ENCODE measurements around the gene SSNA1. TPM values are rescaled to one million over a fixed set of nuclear protein-coding genes. Genes with fewer than 3 reads are reported as not detected.

Gene SSNA1
- total RNA-seq, 1 donor from 2014 or later: 52.7 TPM

- H3K27me3 ChIP-seq (ENCODE audit: insufficient read depth, low read length): peaks cover 47% of the 10 kb centered on the region
- no peak overlapping the region for H3K9ac ChIP-seq (ENCODE audit: low read length)
- H3K4me3 Mint-ChIP-seq (ENCODE audit: unreplicated experiment): no peak overlapping the region
- peaks cover 43% of the 10 kb centered on the region for H3K27me3 Mint-ChIP-seq (ENCODE audit: low read depth, unreplicated experiment)
- no peaks in the 10 kb centered on the region for H3K9me3 ChIP-seq (ENCODE audit: insufficient read depth, low read depth, low read length)
- peaks cover 4% of the 10 kb centered on the region for H3K4me1 ChIP-seq (ENCODE audit: insufficient read depth, low read length)
- TF ChIP-seq, protein P1, sequence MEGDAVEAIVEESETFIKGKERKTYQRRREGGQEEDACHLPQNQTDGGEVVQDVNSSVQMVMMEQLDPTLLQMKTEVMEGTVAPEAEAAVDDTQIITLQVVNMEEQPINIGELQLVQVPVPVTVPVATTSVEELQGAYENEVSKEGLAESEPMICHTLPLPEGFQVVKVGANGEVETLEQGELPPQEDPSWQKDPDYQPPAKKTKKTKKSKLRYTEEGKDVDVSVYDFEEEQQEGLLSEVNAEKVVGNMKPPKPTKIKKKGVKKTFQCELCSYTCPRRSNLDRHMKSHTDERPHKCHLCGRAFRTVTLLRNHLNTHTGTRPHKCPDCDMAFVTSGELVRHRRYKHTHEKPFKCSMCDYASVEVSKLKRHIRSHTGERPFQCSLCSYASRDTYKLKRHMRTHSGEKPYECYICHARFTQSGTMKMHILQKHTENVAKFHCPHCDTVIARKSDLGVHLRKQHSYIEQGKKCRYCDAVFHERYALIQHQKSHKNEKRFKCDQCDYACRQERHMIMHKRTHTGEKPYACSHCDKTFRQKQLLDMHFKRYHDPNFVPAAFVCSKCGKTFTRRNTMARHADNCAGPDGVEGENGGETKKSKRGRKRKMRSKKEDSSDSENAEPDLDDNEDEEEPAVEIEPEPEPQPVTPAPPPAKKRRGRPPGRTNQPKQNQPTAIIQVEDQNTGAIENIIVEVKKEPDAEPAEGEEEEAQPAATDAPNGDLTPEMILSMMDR (IDR thresholded peaks at IDR 0.05; ENCODE audit: insufficient read depth, low read depth, low read length): no peak
- TF ChIP-seq EZH2 (IDR thresholded peaks at IDR 0.05; ENCODE audit: insufficient read depth, low read length): no peak
- no peaks in the 10 kb centered on the region for H3K36me3 Mint-ChIP-seq (ENCODE audit: low read depth, unreplicated experiment)
- no peak overlapping the region for H2AFZ ChIP-seq (ENCODE audit: low read depth, low read length)
- H3K27ac Mint-ChIP-seq (ENCODE audit: unreplicated experiment): no peak overlapping the region
- no peaks in the 10 kb centered on the region for H3K4me1 Mint-ChIP-seq (ENCODE audit: low read depth, unreplicated experiment)
- H3K9me3 Mint-ChIP-seq (ENCODE audit: unreplicated experiment): no peaks in the 10 kb centered on the region
- H3K4me3 ChIP-seq (ENCODE audit: insufficient read depth, low read depth, low read length): no peak overlapping the region
- H3K36me3 ChIP-seq (ENCODE audit: insufficient read depth, low read length): no peaks in the 10 kb centered on the region
- FAIRE-seq: no peak
- H3K79me2 ChIP-seq (ENCODE audit: insufficient read depth, low read length): no peaks in the 10 kb centered on the region
- DNase-seq (ENCODE audit: low read depth): no peak
- no peak overlapping the region for H3K27ac ChIP-seq (ENCODE audit: low read depth, low read length)
- no peak overlapping the region for H3K4me2 ChIP-seq (ENCODE audit: low read length)
- no peaks in the 10 kb centered on the region for H4K20me1 ChIP-seq (ENCODE audit: insufficient read depth, low read length)
Measured at GRCh38 chr9:137167277-137167746, 21.2 kb upstream of the SSNA1 start.

- Histone ChIP-seq H3K4me2 (ENCODE audit: low read length) (no peak overlapping the region), H3K4me1 (ENCODE audit: insufficient read depth, low read length) (no peaks in the 10 kb centered on the region), H3K4me3 (ENCODE audit: insufficient read depth, low read depth, low read length) (no peak overlapping the region), H2AFZ (ENCODE audit: low read depth, low read length) (no peak overlapping the region), H3K79me2 (ENCODE audit: insufficient read depth, low read length) (no peaks in the 10 kb centered on the region), H3K9ac (ENCODE audit: low read length) (no peak overlapping the region), H3K27me3 (ENCODE audit: insufficient read depth, low read length) (peaks cover 43% of the 10 kb centered on the region), H4K20me1 (ENCODE audit: insufficient read depth, low read length) (no peaks in the 10 kb centered on the region), H3K9me3 (ENCODE audit: insufficient read depth, low read depth, low read length) (no peaks in the 10 kb centered on the region), H3K27ac (ENCODE audit: low read depth, low read length) (no peak overlapping the region), H3K36me3 (ENCODE audit: insufficient read depth, low read length) (no peaks in the 10 kb centered on the region)
- H3K36me3 Mint-ChIP-seq (ENCODE audit: low read depth, unreplicated experiment): no peaks in the 10 kb centered on the region
- no peaks in the 10 kb centered on the region for H3K4me1 Mint-ChIP-seq (ENCODE audit: low read depth, unreplicated experiment)
- TF ChIP-seq, protein P1 (IDR thresholded peaks at IDR 0.05; ENCODE audit: insufficient read depth, low read depth, low read length): no peak
- peak; percentile 58 for TF ChIP-seq EZH2 (IDR thresholded peaks at IDR 0.05; ENCODE audit: insufficient read depth, low read length)
- H3K4me3 Mint-ChIP-seq (ENCODE audit: unreplicated experiment): no peak overlapping the region
- DNase-seq (ENCODE audit: low read depth): no peak
- H3K27me3 Mint-ChIP-seq (ENCODE audit: low read depth, unreplicated experiment): peaks cover 40% of the 10 kb centered on the region
- H3K9me3 Mint-ChIP-seq (ENCODE audit: unreplicated experiment): no peaks in the 10 kb centered on the region
- FAIRE-seq: no peak
- no peak overlapping the region for H3K27ac Mint-ChIP-seq (ENCODE audit: unreplicated experiment)
Measured at GRCh38 chr9:137167747-137168572, 20.5 kb upstream of the SSNA1 start.

- no peaks in the 10 kb centered on the region for H3K36me3 Mint-ChIP-seq (ENCODE audit: low read depth, unreplicated experiment)
- H3K9me3 Mint-ChIP-seq (ENCODE audit: unreplicated experiment): no peaks in the 10 kb centered on the region
- DNase-seq (ENCODE audit: low read depth): no peak
- no peak overlapping the region for H3K4me3 ChIP-seq (ENCODE audit: insufficient read depth, low read depth, low read length)
- no peak overlapping the region for H3K9ac ChIP-seq (ENCODE audit: low read length)
- no peak overlapping the region for H3K27ac ChIP-seq (ENCODE audit: low read depth, low read length)
- no peak for FAIRE-seq
- no peak overlapping the region for H3K27ac Mint-ChIP-seq (ENCODE audit: unreplicated experiment)
- no peak overlapping the region for H3K4me3 Mint-ChIP-seq (ENCODE audit: unreplicated experiment)
- H4K20me1 ChIP-seq (ENCODE audit: insufficient read depth, low read length): no peaks in the 10 kb centered on the region
- no peaks in the 10 kb centered on the region for H3K4me1 Mint-ChIP-seq (ENCODE audit: low read depth, unreplicated experiment)
- TF ChIP-seq EZH2 (IDR thresholded peaks at IDR 0.05; ENCODE audit: insufficient read depth, low read length): peak; percentile 7
- TF ChIP-seq, protein P1 (IDR thresholded peaks at IDR 0.05; ENCODE audit: insufficient read depth, low read depth, low read length): no peak
- no peaks in the 10 kb centered on the region for H3K9me3 ChIP-seq (ENCODE audit: insufficient read depth, low read depth, low read length)
- peaks cover 35% of the 10 kb centered on the region for H3K27me3 Mint-ChIP-seq (ENCODE audit: low read depth, unreplicated experiment)
- no peaks in the 10 kb centered on the region for H3K4me1 ChIP-seq (ENCODE audit: insufficient read depth, low read length)
- H3K27me3 ChIP-seq (ENCODE audit: insufficient read depth, low read length): peaks cover 39% of the 10 kb centered on the region
- H3K4me2 ChIP-seq (ENCODE audit: low read length): peak overlapping the region; percentile 65
- H2AFZ ChIP-seq (ENCODE audit: low read depth, low read length): no peak overlapping the region
- no peaks in the 10 kb centered on the region for H3K36me3 ChIP-seq (ENCODE audit: insufficient read depth, low read length)
- H3K79me2 ChIP-seq (ENCODE audit: insufficient read depth, low read length): no peaks in the 10 kb centered on the region
Measured at GRCh38 chr9:137168573-137168903, 19.9 kb upstream of the SSNA1 start.
